HepG2 (cell line): ENCODE data around the gene NAA38. TPM values are rescaled to one million over a fixed set of nuclear protein-coding genes. Genes with fewer than 3 reads are reported as not detected.

Experiments
- ARID2 ChIP-seq: sonication (generic); formaldehyde crosslinking; IDR thresholded peaks from 2 replicates; pipeline ENCODE4 v1.8.1; 2022; ENCODE audit warnings: mild to moderate bottlenecking, missing genetic modification reagents, borderline replicate concordance
- CCDC6 ChIP-seq: sonication (generic); formaldehyde crosslinking; IDR thresholded peaks from 2 replicates; pipeline ENCODE4 v1.8.1; 2022; ENCODE audit warnings: mild to moderate bottlenecking, missing genetic modification reagents, moderate library complexity
- ETV5 ChIP-seq: IDR thresholded peaks from 2 replicates; pipeline ENCODE4 v1.6.1; 2018; ENCODE audit warnings: missing biosample characterization, missing genetic modification reagents, inconsistent platforms, borderline replicate concordance
- GFI1 ChIP-seq: sonication (generic); formaldehyde crosslinking; IDR thresholded peaks from 2 replicates; pipeline ENCODE4 v1.5.0; 2020; ENCODE audit warnings: missing genetic modification reagents, mild to moderate bottlenecking, borderline replicate concordance
- GRHL1 ChIP-seq: sonication (generic); formaldehyde crosslinking; conservative IDR thresholded peaks from 2 replicates; pipeline ENCODE4 v1.8.0; 2022; ENCODE audit warnings: missing genetic modification reagents
- NFYC ChIP-seq: IDR thresholded peaks from 2 replicates; pipeline ENCODE4 v1.6.1; 2016; ENCODE audit warnings: missing genetic modification reagents, missing compliant biosample characterization
- RFX1 ChIP-seq: fragments of 450-650 bp; IDR thresholded peaks from 2 replicates; pipeline ENCODE4 v1.6.1; 2017
- SP5 ChIP-seq: IDR thresholded peaks from 2 replicates; pipeline ENCODE4 v1.6.1; 2016; ENCODE audit warnings: low read depth, borderline replicate concordance
- TCF7 ChIP-seq: sonication (generic); IDR thresholded peaks from 2 replicates; pipeline ENCODE4 v1.6.1; 2016; ENCODE audit warnings: antibody characterized with exemption, low read depth
- ZFX ChIP-seq: sonication (generic); formaldehyde crosslinking; IDR thresholded peaks from 2 replicates; pipeline ENCODE4 v1.4.0; 2020; ENCODE audit warnings: mild to moderate bottlenecking, low read depth, missing genetic modification reagents, moderate library complexity
- ZNF224 ChIP-seq: sonication (generic); formaldehyde crosslinking; IDR thresholded peaks from 2 replicates; pipeline ENCODE4 v1.5.0; 2020; ENCODE audit warnings: mild to moderate bottlenecking, missing genetic modification reagents
- ZNF253 ChIP-seq: sonication (generic); formaldehyde crosslinking; IDR thresholded peaks from 2 replicates; pipeline ENCODE4 v1.8.0; 2022; ENCODE audit warnings: mild to moderate bottlenecking, missing genetic modification reagents, borderline replicate concordance
- ZNF550 ChIP-seq: sonication (generic); formaldehyde crosslinking; IDR thresholded peaks from 2 replicates; pipeline ENCODE4 v1.4.0; 2020; ENCODE audit warnings: mild to moderate bottlenecking, missing genetic modification reagents, borderline replicate concordance
- ZNF775 ChIP-seq: sonication (generic); formaldehyde crosslinking; IDR thresholded peaks from 2 replicates; pipeline ENCODE4 v1.4.0; 2020; ENCODE audit warnings: missing genetic modification reagents, mild to moderate bottlenecking, moderate library complexity, borderline replicate concordance
- ZNF781 ChIP-seq: sonication (generic); formaldehyde crosslinking; IDR thresholded peaks from 2 replicates; pipeline ENCODE4 v1.5.1; 2020; ENCODE audit warnings: borderline replicate concordance, mild to moderate bottlenecking, missing genetic modification reagents; ENCODE audit errors: not compliant biosample characterization
- ZNF839 ChIP-seq: sonication (generic); formaldehyde crosslinking; IDR thresholded peaks from 2 replicates; pipeline ENCODE4 v1.4.0; 2020; ENCODE audit warnings: missing genetic modification reagents, mild to moderate bottlenecking, borderline replicate concordance
- polyA plus RNA-seq, 8 experiments: library from polyadenylated mRNA; depleted of rRNA in 3 of 8; stranded (reverse) in 7 of 8; unstranded in 1 of 8; fragments of >200 nt; fragmentation: Illumina TruSeq in 4 of 8; extraction: Trizol in 4 of 8; gene quantifications; 2 replicates each; pipeline versions ENCODE4 v1.2.1 to v1.2.3, GENCODE V29; 2011 to 2016; ENCODE audit warnings: low read depth in 4 of 8, missing spikeins in 1 of 8, mixed read lengths in 1 of 8; ENCODE audit not compliant: insufficient read depth in 1 of 8
- total RNA-seq, 5 experiments: library from RNA; depleted of rRNA; stranded (reverse); fragments of >200 nt; fragmentation: Illumina TruSeq; extraction: Trizol; gene quantifications; 2 replicates each; pipeline ENCODE4 v1.2.3, GENCODE V29; 2016; ENCODE audit warnings: low read depth in 1 of 5
- TF ChIP-seq, protein P1 (sequence below): sonication (generic); formaldehyde crosslinking; IDR thresholded peaks from 2 replicates; pipeline ENCODE4 v1.9.0; 2021; ENCODE audit warnings: missing genetic modification reagents, mild to moderate bottlenecking, borderline replicate concordance
- TF ChIP-seq, protein P2 (sequence below): sonication (generic); formaldehyde crosslinking; IDR thresholded peaks from 2 replicates; pipeline ENCODE4 v1.4.0; 2020; ENCODE audit warnings: missing genetic modification reagents
- TF ChIP-seq, protein P3 (sequence below): sonication (generic); formaldehyde crosslinking; IDR thresholded peaks from 2 replicates; pipeline ENCODE4 v1.5.1; 2020; ENCODE audit warnings: missing genetic modification reagents, mild to moderate bottlenecking, borderline replicate concordance
- TF ChIP-seq, protein P4 (sequence below): sonication (generic); formaldehyde crosslinking; conservative IDR thresholded peaks from 2 replicates; pipeline ENCODE4 v1.8.0; 2022; ENCODE audit warnings: low read depth, missing genetic modification reagents

Gene NAA38
- total and polyA plus RNA-seq, 2 of the 13 experiments (the other 11 are each of a cell fraction or from before 2014, with no cell fraction given), result 46.9 to 91.6 TPM

DNA sequence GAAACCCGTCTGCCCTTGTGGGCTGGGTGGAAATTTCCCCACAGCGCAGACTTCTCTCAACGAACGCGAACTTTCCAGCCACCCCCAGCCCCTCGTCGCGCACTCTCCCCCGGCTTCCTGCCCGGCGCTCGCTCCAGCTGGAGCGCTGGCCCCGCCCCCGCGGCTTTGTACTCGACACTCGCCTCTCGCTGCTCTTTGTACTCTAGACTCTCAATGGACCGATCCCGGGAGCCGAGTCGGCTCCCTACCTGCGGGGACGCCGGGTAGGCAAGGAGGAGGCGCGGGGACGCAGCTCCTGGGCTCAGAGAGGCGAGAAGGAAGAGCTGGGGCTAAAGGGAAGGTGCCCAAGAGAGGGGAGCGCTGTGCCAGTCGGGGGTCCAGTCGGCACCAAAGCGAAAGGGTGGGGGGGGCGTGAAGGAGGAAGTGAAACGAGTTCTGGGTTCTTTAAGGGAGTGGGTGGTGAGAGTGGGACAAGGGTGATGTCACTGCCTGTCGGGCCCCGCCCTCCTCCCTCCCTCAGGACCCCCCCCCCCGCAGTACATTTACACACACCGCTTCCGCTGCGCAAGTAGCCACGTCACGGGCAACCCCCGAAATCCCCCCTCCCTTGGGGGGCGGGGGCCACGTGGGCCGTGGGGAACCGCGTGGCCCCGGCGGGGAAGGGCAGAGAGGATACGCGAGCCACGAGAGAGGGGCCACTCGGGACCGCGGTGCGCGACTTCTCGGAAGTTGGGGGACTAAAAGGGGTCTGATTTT is 13.6 kb downstream of the NAA38 start (continued):
- 0 out of 2 replicates have a peak, but pooled peaks have one; percentile 33 for TF ChIP-seq ETV5 (CRISPR knock-in tag)
- no peak for TF ChIP-seq ZNF224 (CRISPR knock-in tag)
- TF ChIP-seq ZNF775 (CRISPR knock-in tag), result no peak
- TF ChIP-seq ZNF781 (CRISPR knock-in tag), result no peak
- TF ChIP-seq ZNF550 (CRISPR knock-in tag), result no peak
- no peak for TF ChIP-seq GRHL1 (CRISPR knock-in tag)
- TF ChIP-seq CCDC6 (CRISPR knock-in tag), result peak; percentile 26; the same call in 1 of the 2 replicates
- TF ChIP-seq GFI1 (CRISPR knock-in tag), result peak; percentile 66
- TF ChIP-seq, protein P1, sequence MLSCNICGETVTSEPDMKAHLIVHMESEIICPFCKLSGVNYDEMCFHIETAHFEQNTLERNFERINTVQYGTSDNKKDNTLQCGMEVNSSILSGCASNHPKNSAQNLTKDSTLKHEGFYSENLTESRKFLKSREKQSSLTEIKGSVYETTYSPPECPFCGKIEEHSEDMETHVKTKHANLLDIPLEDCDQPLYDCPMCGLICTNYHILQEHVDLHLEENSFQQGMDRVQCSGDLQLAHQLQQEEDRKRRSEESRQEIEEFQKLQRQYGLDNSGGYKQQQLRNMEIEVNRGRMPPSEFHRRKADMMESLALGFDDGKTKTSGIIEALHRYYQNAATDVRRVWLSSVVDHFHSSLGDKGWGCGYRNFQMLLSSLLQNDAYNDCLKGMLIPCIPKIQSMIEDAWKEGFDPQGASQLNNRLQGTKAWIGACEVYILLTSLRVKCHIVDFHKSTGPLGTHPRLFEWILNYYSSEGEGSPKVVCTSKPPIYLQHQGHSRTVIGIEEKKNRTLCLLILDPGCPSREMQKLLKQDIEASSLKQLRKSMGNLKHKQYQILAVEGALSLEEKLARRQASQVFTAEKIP (CRISPR knock-in tag), result no peak
- no peak for TF ChIP-seq ZNF253 (CRISPR knock-in tag)
- TF ChIP-seq, protein P2, sequence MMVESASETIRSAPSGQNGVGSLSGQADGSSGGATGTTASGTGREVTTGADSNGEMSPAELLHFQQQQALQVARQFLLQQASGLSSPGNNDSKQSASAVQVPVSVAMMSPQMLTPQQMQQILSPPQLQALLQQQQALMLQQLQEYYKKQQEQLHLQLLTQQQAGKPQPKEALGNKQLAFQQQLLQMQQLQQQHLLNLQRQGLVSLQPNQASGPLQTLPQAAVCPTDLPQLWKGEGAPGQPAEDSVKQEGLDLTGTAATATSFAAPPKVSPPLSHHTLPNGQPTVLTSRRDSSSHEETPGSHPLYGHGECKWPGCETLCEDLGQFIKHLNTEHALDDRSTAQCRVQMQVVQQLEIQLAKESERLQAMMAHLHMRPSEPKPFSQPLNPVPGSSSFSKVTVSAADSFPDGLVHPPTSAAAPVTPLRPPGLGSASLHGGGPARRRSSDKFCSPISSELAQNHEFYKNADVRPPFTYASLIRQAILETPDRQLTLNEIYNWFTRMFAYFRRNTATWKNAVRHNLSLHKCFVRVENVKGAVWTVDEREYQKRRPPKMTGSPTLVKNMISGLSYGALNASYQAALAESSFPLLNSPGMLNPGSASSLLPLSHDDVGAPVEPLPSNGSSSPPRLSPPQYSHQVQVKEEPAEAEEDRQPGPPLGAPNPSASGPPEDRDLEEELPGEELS (CRISPR knock-in tag), result no peak; the same call in 1 of the 2 replicates
- TF ChIP-seq SP5 (CRISPR knock-in tag), result peak; percentile 68
- TF ChIP-seq NFYC (CRISPR knock-in tag), result no peak
- TF ChIP-seq ZFX (CRISPR knock-in tag), result no peak
- TF ChIP-seq, protein P3, sequence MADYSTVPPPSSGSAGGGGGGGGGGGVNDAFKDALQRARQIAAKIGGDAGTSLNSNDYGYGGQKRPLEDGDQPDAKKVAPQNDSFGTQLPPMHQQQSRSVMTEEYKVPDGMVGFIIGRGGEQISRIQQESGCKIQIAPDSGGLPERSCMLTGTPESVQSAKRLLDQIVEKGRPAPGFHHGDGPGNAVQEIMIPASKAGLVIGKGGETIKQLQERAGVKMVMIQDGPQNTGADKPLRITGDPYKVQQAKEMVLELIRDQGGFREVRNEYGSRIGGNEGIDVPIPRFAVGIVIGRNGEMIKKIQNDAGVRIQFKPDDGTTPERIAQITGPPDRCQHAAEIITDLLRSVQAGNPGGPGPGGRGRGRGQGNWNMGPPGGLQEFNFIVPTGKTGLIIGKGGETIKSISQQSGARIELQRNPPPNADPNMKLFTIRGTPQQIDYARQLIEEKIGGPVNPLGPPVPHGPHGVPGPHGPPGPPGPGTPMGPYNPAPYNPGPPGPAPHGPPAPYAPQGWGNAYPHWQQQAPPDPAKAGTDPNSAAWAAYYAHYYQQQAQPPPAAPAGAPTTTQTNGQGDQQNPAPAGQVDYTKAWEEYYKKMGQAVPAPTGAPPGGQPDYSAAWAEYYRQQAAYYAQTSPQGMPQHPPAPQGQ (CRISPR knock-in tag), result peak; percentile 53; the same call in 1 of the 2 replicates
- no peak; the same call in 1 of the 2 replicates for TF ChIP-seq ZNF839 (CRISPR knock-in tag)
- no peak for TF ChIP-seq TCF7
- no peak for TF ChIP-seq RFX1
- TF ChIP-seq, protein P4, sequence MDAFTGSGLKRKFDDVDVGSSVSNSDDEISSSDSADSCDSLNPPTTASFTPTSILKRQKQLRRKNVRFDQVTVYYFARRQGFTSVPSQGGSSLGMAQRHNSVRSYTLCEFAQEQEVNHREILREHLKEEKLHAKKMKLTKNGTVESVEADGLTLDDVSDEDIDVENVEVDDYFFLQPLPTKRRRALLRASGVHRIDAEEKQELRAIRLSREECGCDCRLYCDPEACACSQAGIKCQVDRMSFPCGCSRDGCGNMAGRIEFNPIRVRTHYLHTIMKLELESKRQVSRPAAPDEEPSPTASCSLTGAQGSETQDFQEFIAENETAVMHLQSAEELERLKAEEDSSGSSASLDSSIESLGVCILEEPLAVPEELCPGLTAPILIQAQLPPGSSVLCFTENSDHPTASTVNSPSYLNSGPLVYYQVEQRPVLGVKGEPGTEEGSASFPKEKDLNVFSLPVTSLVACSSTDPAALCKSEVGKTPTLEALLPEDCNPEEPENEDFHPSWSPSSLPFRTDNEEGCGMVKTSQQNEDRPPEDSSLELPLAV (CRISPR knock-in tag), result no peak
- TF ChIP-seq ARID2, result no peak
